ENCODE results near the gene ZFP64.
A peak's percentile ranks its signal among the peaks of the same experiment; 100 is the strongest.
"Not testable (repeated sequence)": the region's sequence is repeated elsewhere in the genome, so short reads cannot be mapped to it uniquely, and the experiment has no call there.

ZFP64 gene

GRCh38 chr20:52201395-52201794, 9.8 kb upstream of the ZFP64 start:
- no peak for DNase-seq

- DNase-seq = no peak
Measured at GRCh38 chr20:52200870-52201269, 9.3 kb upstream of the ZFP64 start.

- DNase-seq = no peak
Measured at GRCh38 chr20:52196845-52197244, 5.3 kb upstream of the ZFP64 start.

GRCh38 chr20:52193886-52194545, 2.4 kb upstream of the ZFP64 start:
- DNase-seq = no peak

- DNase-seq = no peak
Measured at GRCh38 chr20:52193133-52193532, 1.6 kb upstream of the ZFP64 start.

- not testable (repeated sequence) for DNase-seq
Measured at GRCh38 chr20:52192719-52193007, 1.1 kb upstream of the ZFP64 start.

- peak in 3 of 4 experiments; percentile 11 to 46 (median 22) for DNase-seq
Measured at GRCh38 chr20:52191916-52192718, 538 bp upstream of the ZFP64 start.

GRCh38 chr20:52190437-52191131, 995 bp downstream of the ZFP64 start:
- peak in 1 of 4 experiments; percentile 10 for DNase-seq

- DNase-seq = no peak
Measured at GRCh38 chr20:52181766-52182165, 9.8 kb downstream of the ZFP64 start.

GRCh38 chr20:52180180-52180840, 11.3 kb downstream of the ZFP64 start:
- DNase-seq = no peak

GRCh38 chr20:52179331-52180179, 12.0 kb downstream of the ZFP64 start:
- DNase-seq = no peak

- DNase-seq = no peak
Measured at GRCh38 chr20:52178691-52179090, 12.9 kb downstream of the ZFP64 start.

- no peak for DNase-seq
Measured at GRCh38 chr20:52175840-52176239, 15.7 kb downstream of the ZFP64 start.

- DNase-seq = no peak
Measured at GRCh38 chr20:52172392-52173047, 19.1 kb downstream of the ZFP64 start.

- DNase-seq = no peak
Measured at GRCh38 chr20:52171025-52171424, 20.6 kb downstream of the ZFP64 start.

GRCh38 chr20:52168116-52168515, 23.5 kb downstream of the ZFP64 start:
- no peak for DNase-seq

- DNase-seq = no peak
Measured at GRCh38 chr20:52167232-52167840, 24.2 kb downstream of the ZFP64 start.

GRCh38 chr20:52166150-52166549, 25.4 kb downstream of the ZFP64 start:
- no peak for DNase-seq

- DNase-seq = no peak
Measured at GRCh38 chr20:52160621-52161204, 30.9 kb downstream of the ZFP64 start.

- DNase-seq = no peak
Measured at GRCh38 chr20:52160049-52160570, 31.5 kb downstream of the ZFP64 start.

GRCh38 chr20:52154575-52154974, 37.0 kb downstream of the ZFP64 start:
- no peak for DNase-seq

All from activated CD4-positive, CD25-positive, alpha-beta regulatory T cell (primary cell).